Measurements from ENCODE around the gene DYNC2LI1.

Gene DYNC2LI1

DNA sequence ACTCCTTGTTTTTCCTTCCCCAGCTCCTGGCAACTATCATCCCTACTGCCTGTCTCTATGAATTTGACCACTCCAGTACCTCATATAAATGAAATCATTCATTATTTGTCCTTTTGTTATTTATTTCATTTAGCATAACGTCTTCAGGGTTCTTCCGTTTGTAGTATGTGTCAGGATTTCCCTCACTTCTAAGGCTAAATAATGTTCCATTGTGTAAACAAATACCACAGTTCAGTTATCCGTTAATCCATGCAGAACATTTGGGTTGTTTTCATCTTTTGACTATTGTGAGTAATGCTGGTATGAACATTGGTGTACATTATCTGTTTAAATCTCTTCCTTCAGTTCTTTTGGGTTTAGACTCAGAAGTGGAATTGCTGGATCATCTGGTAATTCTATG is 18.8 kb downstream of the DYNC2LI1 start:
- Histone ChIP-seq H2AFZ (ENCODE audit: low read length) (no peak overlapping the region), H3K79me2 (ENCODE audit: insufficient read depth, low read length) (no peaks in the 10 kb centered on the region), H3K4me1 (ENCODE audit: insufficient read depth, low read length, severe bottlenecking) (no peaks in the 10 kb centered on the region), H4K20me1 (ENCODE audit: insufficient read depth, low read length) (no peaks in the 10 kb centered on the region), H3K9me2 (ENCODE audit: low read depth, low read length) (no peaks in the 10 kb centered on the region), H3F3A (ENCODE audit: insufficient read depth, low read length) (no peaks in the 10 kb centered on the region), H3K9ac (ENCODE audit: low read length) (no peak overlapping the region), H3K27me3 (ENCODE audit: insufficient read depth, low read length) (no peaks in the 10 kb centered on the region), H3K9me3 (ENCODE audit: low read length) (no peaks in the 10 kb centered on the region), H3K36me3 (ENCODE audit: insufficient read depth, low read length) (no peaks in the 10 kb centered on the region), H3K27ac (ENCODE audit: low read depth, low read length, poor library complexity, severe bottlenecking) (no peak overlapping the region), H3K4me2 (ENCODE audit: low read length) (no peak overlapping the region), H3K4me3 (ENCODE audit: low read depth, low read length, poor library complexity, severe bottlenecking) (no peak overlapping the region)
- no peak for TF ChIP-seq CTCF (IDR thresholded peaks at IDR 0.05; ENCODE audit: low read length)
- TF ChIP-seq EZH2 (IDR thresholded peaks at IDR 0.05; ENCODE audit: borderline replicate concordance, low read length): no peak

GRCh38 chr2:43794956-43795355 is 21.1 kb downstream of the DYNC2LI1 start:
- Histone ChIP-seq H3F3A (ENCODE audit: insufficient read depth, low read length) (no peaks in the 10 kb centered on the region), H3K36me3 (ENCODE audit: insufficient read depth, low read length) (no peaks in the 10 kb centered on the region), H3K9me3 (ENCODE audit: low read length) (no peaks in the 10 kb centered on the region), H3K4me1 (ENCODE audit: insufficient read depth, low read length, severe bottlenecking) (no peaks in the 10 kb centered on the region), H2AFZ (ENCODE audit: low read length) (no peak overlapping the region), H3K27me3 (ENCODE audit: insufficient read depth, low read length) (no peaks in the 10 kb centered on the region), H3K9me2 (ENCODE audit: low read depth, low read length) (no peaks in the 10 kb centered on the region), H3K27ac (ENCODE audit: low read depth, low read length, poor library complexity, severe bottlenecking) (no peak overlapping the region), H3K9ac (ENCODE audit: low read length) (no peak overlapping the region), H3K79me2 (ENCODE audit: insufficient read depth, low read length) (no peaks in the 10 kb centered on the region), H4K20me1 (ENCODE audit: insufficient read depth, low read length) (no peaks in the 10 kb centered on the region), H3K4me3 (ENCODE audit: low read depth, low read length, poor library complexity, severe bottlenecking) (no peak overlapping the region), H3K4me2 (ENCODE audit: low read length) (no peak overlapping the region)
- TF ChIP-seq CTCF (IDR thresholded peaks at IDR 0.05; ENCODE audit: low read length): no peak
- no peak for TF ChIP-seq EZH2 (IDR thresholded peaks at IDR 0.05; ENCODE audit: borderline replicate concordance, low read length)

DNA sequence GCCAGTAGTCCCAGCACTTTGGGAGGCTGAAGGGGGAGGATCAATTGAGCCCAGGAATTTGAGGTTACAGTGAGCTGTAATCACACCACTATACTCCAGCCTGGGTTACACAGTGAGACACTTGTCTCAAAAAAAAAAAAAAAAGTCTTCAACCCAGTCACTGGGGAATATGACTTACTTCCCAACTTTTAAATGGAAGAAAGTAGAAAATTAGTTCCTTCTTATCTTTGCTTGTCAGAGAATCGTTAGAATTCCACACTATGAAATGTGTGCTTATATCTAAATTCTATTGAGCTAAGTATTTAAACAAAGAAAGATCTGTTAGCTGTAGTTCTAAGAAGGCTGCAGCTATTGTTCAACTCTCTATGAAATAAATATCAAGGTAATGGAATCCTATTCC is 22.4 kb downstream of the DYNC2LI1 start:
- no peak for TF ChIP-seq CTCF (IDR thresholded peaks at IDR 0.05; ENCODE audit: low read length)
- no peak for TF ChIP-seq EZH2 (IDR thresholded peaks at IDR 0.05; ENCODE audit: borderline replicate concordance, low read length)
- no peak overlapping the region for H3K9ac ChIP-seq (ENCODE audit: low read length)
- no peaks in the 10 kb centered on the region for H3K27me3 ChIP-seq (ENCODE audit: insufficient read depth, low read length)
- no peaks in the 10 kb centered on the region for H3K79me2 ChIP-seq (ENCODE audit: insufficient read depth, low read length)
- H3K9me3 ChIP-seq (ENCODE audit: low read length): no peaks in the 10 kb centered on the region
- no peaks in the 10 kb centered on the region for H3F3A ChIP-seq (ENCODE audit: insufficient read depth, low read length)
- no peaks in the 10 kb centered on the region for H3K4me1 ChIP-seq (ENCODE audit: insufficient read depth, low read length, severe bottlenecking)
- H3K4me3 ChIP-seq (ENCODE audit: low read depth, low read length, poor library complexity, severe bottlenecking): no peak overlapping the region
- no peaks in the 10 kb centered on the region for H3K36me3 ChIP-seq (ENCODE audit: insufficient read depth, low read length)
- H3K27ac ChIP-seq (ENCODE audit: low read depth, low read length, poor library complexity, severe bottlenecking): no peak overlapping the region
- H2AFZ ChIP-seq (ENCODE audit: low read length): no peak overlapping the region
- no peak overlapping the region for H3K4me2 ChIP-seq (ENCODE audit: low read length)
- H3K9me2 ChIP-seq (ENCODE audit: low read depth, low read length): no peaks in the 10 kb centered on the region
- H4K20me1 ChIP-seq (ENCODE audit: insufficient read depth, low read length): no peaks in the 10 kb centered on the region

Measured in OCI-LY1 (cell line).